Measurements from ENCODE around the gene SIRT2. TPM values are rescaled to one million over a fixed set of nuclear protein-coding genes. Genes with fewer than 3 reads are reported as not detected.
"Not testable (repeated sequence)": the region's sequence is repeated elsewhere in the genome, so short reads cannot be mapped to it uniquely, and the experiment has no call there.

SIRT2 gene
- total RNA-seq: 10 to 100 TPM; 28.3 to 30.4 TPM

DNA sequence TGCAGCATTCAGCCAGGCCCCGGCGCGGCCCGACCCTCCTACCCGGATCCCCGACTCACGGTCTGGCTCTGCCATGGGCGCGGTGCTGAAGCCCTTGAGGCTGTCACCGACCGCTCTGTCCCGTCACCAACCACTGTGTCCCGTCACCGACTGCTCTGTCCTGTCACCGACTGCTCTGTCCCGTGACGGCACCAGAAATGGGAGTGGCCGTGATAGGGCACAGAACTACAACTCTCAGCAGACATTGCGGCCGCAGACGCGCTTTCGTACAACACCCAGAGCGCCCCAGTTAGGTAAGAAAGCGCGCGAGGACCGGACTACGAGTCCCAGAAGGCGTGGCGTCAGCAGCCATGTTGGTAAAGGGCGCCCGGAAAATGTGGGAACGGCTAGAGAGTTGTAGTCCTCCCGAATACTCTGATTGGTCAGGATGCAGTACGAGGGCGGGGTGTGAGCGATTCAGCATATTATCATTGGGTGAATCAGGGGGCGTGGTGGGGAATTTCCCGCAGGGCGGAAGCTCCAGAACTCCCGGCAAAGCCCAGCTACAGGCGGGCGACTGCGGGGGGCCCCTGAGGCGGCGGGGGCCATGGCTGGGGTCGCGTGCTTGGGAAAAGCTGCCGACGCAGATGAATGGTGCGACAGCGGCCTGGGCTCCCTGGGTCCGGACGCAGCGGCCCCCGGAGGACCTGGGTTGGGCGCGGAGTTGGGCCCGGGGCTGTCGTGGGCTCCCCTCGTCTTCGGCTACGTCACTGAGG is at the start of gene SIRT2, which contains the start of gene NFKBIB:
Gene SIRT2 (minus strand): TSS at position 172 of the 755 bp plus-strand sequence. CDS start 97 bp downstream, at position 75.
Gene NFKBIB (plus strand): TSS at position 523 of the 755 bp plus-strand sequence. CDS start 64 bp downstream, at position 587.
- POLR2A ChIA-PET: interaction anchor here (0.6 kb wide), 2 partner anchors 35 to 230 kb away, joined by 3 to 6 read pairs; no protein-coding TSS in a partner anchor
- CTCF ChIA-PET: interaction anchor here (0.7 to 1.6 kb wide), 3 partner anchors 12 to 27 kb away, joined by 3 to 4 read pairs (median 3); no protein-coding TSS in a partner anchor

DNA sequence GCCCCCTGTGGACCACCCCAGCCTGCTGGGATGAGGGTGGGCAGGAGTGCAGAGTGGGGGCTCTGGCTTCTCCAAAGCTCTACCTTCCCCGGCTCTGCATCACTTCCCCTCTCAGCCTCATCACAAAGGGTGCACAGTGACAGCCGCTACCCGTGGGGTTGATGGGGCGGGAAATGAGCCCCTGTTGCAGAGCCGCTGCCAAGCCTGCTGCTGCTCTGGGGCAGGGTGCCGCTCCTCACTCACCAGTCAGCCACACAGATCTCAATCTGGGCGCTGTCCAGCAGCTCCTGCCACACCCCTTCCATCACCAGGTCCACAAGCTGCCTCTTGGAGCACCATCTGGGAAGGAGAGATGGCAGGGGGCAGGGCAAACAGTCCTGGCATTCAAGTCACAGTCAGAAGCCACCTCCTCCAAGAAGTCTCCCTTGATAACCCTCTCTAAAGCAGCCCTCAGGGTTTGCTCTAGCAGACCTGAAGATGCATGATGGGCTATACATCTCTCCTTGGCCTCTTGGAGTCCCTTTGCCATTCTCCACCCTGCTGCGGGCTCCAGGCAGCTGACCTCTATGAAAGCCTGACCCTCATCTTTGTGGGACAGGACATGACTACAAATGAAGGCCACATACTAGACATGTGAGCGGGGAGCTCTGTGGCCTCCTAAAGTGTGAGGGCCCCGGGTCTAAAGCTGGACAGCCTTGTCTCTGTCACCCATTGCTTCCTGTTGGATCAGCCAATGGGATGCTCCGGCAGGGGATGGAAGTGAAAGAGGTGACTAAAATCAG is 47.0 kb upstream of the SIRT2 start:
- ChIA-PET CTCF (interaction anchor here (0.8 kb wide), 1 partner anchor 17 kb away, joined by 3 read pairs; no protein-coding TSS in a partner anchor), POLR2A (no interaction called here)

DNA sequence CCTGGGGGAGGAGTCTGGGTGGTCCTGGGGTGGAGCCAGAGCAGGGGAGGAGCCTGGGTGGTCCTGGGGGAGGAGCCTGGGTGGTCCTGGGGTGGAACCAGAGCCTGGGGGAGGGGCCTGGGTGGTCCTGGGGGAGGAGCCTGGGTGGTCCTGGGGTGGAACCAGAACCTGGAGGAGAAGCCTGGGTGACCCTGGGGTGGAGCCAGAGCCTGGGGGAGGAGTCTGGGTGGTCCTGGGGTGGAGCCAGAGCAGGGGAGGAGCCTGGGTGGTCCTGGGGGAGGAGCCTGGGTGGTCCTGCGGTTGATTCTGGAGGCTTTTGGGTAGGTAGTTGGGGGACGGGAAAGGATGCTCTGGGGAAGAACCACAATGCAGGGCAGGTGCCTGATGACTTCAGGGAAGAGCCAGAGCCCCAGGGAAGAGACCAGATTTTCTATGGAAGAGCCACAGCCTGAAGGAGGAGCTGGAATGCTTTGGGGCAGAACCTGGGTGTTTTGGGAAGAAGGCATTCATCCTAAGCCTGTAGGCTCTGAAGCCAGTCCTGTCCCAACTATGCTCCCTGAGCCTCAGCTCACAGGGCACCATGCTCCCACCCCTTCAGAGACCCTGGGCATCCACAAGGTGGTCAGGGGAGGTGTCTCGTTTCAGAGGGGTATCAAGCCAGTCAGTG is 46.3 kb upstream of the SIRT2 start:
- CTCF ChIA-PET: no interaction called here

DNA sequence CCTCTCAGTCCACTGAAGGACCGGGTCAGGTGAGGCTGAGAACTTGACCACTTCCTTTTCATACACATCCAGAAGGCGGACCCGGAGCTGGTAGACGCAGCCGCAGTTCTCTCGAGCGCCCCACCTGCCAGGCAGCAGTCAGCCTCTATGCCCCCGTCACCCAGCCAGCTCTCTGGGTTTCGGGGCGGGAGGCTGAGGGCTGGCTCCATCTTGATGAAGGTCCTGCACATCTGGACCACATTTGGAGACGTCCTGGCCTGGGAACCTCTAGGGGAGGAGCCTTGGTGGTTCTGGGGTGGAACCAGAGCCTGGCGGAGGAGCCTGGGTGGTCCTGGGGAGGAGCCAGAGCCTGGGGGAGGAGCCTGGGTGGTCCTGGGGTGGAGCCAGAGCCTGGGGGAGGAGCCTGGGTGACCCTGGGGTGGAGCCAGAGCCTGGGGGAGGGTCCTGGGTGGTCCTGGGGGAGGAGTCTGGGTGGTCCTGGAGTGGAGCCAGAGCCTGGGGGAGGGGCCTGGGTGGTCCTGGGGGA is 45.6 kb upstream of the SIRT2 start:
- ChIA-PET POLR2A (no interaction called here), CTCF (no interaction called here)

More for the DNA sequence above, 46.3 kb upstream of the SIRT2 start:
- POLR2A ChIA-PET: no interaction called here

- ChIA-PET CTCF (no interaction called here), POLR2A (no interaction called here)
Observed at GRCh38 chr19:38942471-38943181, 43.2 kb upstream of the SIRT2 start.

- CTCF ChIA-PET: interaction anchor here (0.6 kb wide), 1 partner anchor 14 kb away, joined by 3 read pairs; no protein-coding TSS in a partner anchor
- POLR2A ChIA-PET: no interaction called here
Observed at GRCh38 chr19:38941979-38942378, 42.6 kb upstream of the SIRT2 start.

DNA sequence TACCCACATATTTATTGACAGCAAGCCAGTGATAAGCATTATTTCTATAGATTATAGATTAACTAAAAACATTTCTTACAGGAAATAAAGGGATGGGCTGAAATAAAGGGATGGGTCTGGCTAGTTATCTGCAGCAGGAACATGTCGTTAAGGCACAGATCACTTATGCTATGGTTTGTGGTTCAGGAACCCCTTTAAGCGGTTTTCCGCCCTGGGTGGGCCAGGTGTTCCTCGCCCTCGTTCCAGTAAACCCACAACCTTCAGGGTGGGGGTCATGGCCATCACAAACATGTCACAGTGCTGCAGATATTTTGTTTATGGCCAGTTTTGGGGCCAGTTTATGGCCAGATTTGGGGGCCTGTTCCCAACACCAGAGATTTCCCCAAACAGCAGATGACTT is 42.0 kb upstream of the SIRT2 start:
- CTCF ChIA-PET: interaction anchor here (0.6 kb wide), 1 partner anchor 14 kb away, joined by 3 read pairs; no protein-coding TSS in a partner anchor
- POLR2A ChIA-PET: not testable (repeated sequence)

- POLR2A ChIA-PET: interaction anchor here (0.6 kb wide), 1 partner anchor 26 kb away, joined by 10 read pairs; no protein-coding TSS in a partner anchor
- CTCF ChIA-PET: interaction anchor here (1.2 kb wide), 1 partner anchor 12 kb away, joined by 3 read pairs; no protein-coding TSS in a partner anchor
Observed at GRCh38 chr19:38939957-38940356, 40.5 kb upstream of the SIRT2 start.

DNA sequence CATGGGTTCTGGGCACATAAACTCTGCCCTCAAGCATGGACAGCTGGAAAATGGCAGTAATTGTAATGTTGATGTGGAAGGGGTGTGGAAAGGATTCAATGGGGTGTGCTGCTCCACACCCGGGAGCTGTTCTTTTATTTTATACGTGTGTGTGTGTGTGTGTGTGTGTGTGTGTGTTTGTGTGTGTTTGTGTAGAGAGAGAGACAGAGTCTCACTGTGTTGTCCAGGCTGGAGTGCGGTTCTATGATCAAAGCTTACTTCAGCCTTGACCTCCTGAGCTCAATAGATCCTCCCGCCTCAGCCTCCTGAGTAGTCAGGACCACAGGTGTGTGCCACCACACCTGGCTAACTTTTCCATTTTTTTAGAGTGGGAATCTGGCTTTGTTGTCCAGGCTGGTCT is 34.1 kb upstream of the SIRT2 start:
- ChIA-PET CTCF (interaction anchor here (0.6 to 1.0 kb wide), 4 partner anchors 16 to 208 kb away, joined by 3 read pairs; no protein-coding TSS in a partner anchor), POLR2A (interaction anchor here (0.6 kb wide), 1 partner anchor 205 kb away, joined by 4 read pairs; no protein-coding TSS in a partner anchor)

DNA sequence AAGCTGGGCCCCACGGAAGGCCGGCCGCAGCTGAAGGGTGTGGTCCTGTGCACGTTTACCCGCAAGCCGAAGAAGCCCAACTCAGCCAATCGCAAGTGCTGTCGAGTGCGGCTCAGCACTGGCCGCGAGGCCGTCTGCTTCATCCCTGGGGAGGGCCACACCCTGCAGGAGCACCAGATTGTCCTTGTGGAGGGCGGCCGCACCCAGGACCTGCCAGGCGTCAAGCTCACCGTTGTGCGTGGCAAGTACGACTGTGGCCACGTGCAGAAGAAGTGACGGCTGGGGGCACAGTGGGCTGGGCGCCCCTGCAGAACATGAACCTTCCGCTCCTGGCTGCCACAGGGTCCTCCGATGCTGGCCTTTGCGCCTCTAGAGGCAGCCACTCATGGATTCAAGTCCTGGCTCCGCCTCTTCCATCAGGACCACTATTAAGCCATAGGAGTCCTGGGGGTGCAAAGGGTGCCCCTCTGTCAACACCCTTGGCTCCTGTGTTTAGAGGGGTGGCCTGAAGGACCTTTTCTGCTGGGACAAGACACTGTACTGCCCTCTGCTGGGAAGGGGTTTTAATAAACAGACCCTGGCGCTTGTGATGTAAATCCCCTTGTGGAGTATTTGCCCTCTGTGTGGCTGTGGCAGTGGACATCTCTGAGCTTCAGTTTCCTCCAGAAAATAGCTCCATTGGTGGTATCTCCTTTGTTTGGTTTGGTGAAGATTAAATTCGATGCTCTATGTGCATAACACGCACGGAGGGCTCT is 33.2 kb upstream of the SIRT2 start:
- POLR2A ChIA-PET: interaction anchor here (0.6 kb wide), 1 partner anchor 204 kb away, joined by 4 read pairs; no protein-coding TSS in a partner anchor

DNA sequence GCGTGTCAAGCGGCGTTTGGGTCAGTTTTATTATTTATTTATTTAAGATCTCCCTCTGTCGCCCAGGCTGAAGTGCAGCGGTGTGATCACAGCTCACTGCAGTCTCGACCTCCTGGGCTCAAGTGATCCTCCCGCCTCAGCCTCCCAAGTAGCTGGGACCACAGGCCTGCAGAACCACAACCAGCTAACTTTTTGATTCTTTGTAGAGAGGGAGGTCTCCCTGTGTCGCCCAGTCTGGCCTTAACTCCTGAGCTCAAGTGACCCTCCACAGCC is 32.0 kb upstream of the SIRT2 start:
- ChIA-PET CTCF (interaction anchor here (0.8 to 2.2 kb wide), 5 partner anchors 74 to 529 kb away, joined by 3 to 11 read pairs (median 4); partner anchors contain the start of gene FAM98C), POLR2A (interaction anchor here (1.5 kb wide), 1 partner anchor 44 kb away, joined by 4 read pairs; no protein-coding TSS in a partner anchor)

More for the DNA sequence above, 33.2 kb upstream of the SIRT2 start:
- CTCF ChIA-PET: interaction anchor here (0.6 to 1.0 kb wide), 4 partner anchors 17 to 530 kb away, joined by 3 read pairs; no protein-coding TSS in a partner anchor

- ChIA-PET POLR2A (interaction anchor here (0.6 to 1.5 kb wide), 4 partner anchors 43 to 1532 kb away, joined by 3 to 4 read pairs (median 4); no protein-coding TSS in a partner anchor), CTCF (interaction anchor here (0.6 to 2.2 kb wide), 21 partner anchors 12 to 534 kb away, joined by 3 to 13 read pairs (median 4); partner anchors contain the start of genes ECH1 and FAM98C)
Observed at GRCh38 chr19:38930776-38931520, 31.5 kb upstream of the SIRT2 start, which contains the start of gene MRPS12. MRPS12 (plus strand) TSS chr19:38930944; CDS start chr19:38931295, 351 bp downstream.

GRCh38 chr19:38929929-38930775 is 30.7 kb upstream of the SIRT2 start, which contains the start of gene SARS2:
SARS2 (minus strand) TSS chr19:38930763; CDS start chr19:38930736, 27 bp downstream.
- POLR2A ChIA-PET: interaction anchor here (0.5 to 1.5 kb wide), 5 partner anchors 42 to 1533 kb away, joined by 3 to 4 read pairs (median 3); no protein-coding TSS in a partner anchor
- CTCF ChIA-PET: interaction anchor here (0.6 to 2.2 kb wide), 26 partner anchors 12 to 1684 kb away, joined by 3 to 13 read pairs (median 3); partner anchors contain the start of genes ACTN4, ECH1, FAM98C and RINL

DNA sequence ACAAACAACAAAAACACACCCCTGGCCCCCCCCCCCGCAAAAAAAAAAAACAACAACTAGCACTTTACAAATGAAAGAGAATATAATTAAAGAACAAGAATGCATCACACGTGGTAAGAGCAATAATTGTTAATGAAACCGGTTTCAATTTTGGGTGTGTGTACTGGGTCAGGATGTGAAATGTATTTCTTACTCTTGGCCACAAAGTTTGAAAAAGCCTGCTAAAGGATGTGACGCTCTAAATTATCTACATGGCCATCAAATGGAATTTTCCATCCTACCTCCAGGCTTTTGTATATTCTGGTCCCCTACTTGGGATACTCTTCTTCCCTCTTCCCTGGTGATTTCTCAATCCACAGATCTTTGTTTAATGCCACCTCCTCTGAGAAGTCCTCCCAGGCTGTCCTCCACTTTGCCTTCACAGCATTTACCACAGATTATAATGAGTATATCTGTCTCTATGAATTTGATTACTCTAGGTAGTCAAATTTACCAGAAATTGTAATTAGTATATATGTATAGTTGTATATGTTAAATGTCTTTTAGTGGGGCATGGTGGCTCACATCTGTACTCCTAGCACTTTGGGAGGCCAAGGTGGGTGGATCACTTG is 29.1 kb upstream of the SIRT2 start:
- POLR2A ChIA-PET: interaction anchor here (0.6 kb wide), 1 partner anchor 16 kb away, joined by 3 read pairs; no protein-coding TSS in a partner anchor

GRCh38 chr19:38924388-38924787 is 25.0 kb upstream of the SIRT2 start:
- CTCF ChIA-PET: interaction anchor here (0.5 to 1.2 kb wide), 2 partner anchors 24 to 80 kb away, joined by 3 read pairs; partner anchors contain the start of gene NFKBIB
- POLR2A ChIA-PET: no interaction called here

More for the DNA sequence above, 29.1 kb upstream of the SIRT2 start:
- CTCF ChIA-PET: interaction anchor here (0.6 to 2.2 kb wide), 5 partner anchors 18 to 179 kb away, joined by 3 to 4 read pairs (median 4); no protein-coding TSS in a partner anchor

Data from activated CD8-positive, alpha-beta memory T cell treated with anti-CD3 and anti-CD28 coated beads for 36 hours (primary cell).